Stimulated activated CD8-positive, alpha-beta memory T cell treated with anti-CD3 and anti-CD28 coated beads, Interleukin-2, amount 100 ng/mL, for 1 hour (primary cell): ENCODE measurements around the gene RIN3.
"Not testable (repeated sequence)": the region's sequence is repeated elsewhere in the genome, so short reads cannot be mapped to it uniquely, and the experiment has no call there.

Experiments
- DNase-seq, 2 donors: peaks; one replicate each; pipeline ENCODE4 v3.0.0-alpha.2; 2020; ENCODE audit warnings: low read depth in 2 of 2

Gene RIN3

GRCh38 chr14:92627707-92628215 is 114.2 kb downstream of the RIN3 start:
- DNase-seq = no peak

- DNase-seq = no peak
These were observed 115.1 kb downstream of the RIN3 start for GRCh38 chr14:92628636-92629035.

GRCh38 chr14:92630367-92630766 is 116.8 kb downstream of the RIN3 start:
- no peak for DNase-seq

DNA sequence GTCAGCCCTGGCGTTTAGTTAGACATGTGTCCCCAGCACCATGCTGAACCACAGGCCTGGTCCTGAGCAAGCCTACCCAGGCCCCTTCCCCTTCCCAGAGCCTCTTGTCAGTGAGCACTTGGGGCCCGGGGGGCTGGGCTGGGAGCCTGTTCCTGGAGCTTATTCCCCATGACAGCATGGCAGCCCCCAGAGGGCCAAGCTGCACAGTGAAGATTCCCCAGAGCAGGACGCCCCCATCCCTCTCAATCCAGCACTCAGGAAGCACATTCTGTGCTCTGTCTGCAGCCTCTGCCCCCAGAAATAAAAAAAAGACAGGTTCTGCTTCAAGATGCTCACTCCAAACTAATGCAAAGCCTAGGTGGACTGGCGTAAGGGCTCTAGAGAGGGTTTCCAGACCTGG is 117.5 kb downstream of the RIN3 start:
- DNase-seq = no peak

DNA sequence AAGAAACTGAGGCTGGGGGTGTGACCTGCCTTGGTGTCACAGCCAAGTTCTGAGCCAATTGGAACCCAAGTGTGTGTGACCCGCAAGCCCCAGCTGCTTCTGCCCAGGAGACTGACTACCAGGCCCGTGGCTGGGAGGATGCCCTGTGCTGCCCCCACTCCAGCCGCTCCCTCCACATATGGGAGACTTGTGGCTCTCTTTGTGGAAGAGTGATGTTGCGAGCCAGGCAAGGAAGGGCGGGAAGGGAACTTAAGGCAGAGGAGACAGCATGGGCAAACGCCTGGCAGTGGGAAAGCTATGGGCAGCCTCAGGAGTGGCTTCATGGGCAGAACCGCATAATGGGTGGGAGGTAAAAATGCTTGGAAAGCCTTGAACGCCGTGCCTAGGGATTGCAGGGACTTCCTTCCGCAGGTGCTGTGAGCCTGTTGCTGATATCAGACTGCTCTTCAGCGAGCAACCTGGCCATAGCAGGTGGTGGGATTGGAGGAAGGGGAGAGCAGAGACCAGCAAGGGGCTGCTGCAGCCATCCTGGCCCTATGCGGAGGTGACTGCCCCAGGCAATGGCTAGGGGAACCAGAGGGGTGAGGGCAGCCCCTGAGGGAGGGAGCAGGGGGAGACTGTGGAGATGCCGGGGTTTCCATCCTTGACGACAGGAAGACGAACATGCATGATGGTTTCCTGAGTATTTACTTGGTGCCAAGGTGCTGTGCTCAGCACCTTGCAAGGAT is 119.1 kb downstream of the RIN3 start:
- no peak for DNase-seq

- DNase-seq = no peak
These were observed 119.7 kb downstream of the RIN3 start for GRCh38 chr14:92633274-92633616.

- no peak for DNase-seq
These were observed 120.1 kb downstream of the RIN3 start for GRCh38 chr14:92633724-92634123.

- no peak for DNase-seq
These were observed 121.5 kb downstream of the RIN3 start for GRCh38 chr14:92635031-92635430.

DNA sequence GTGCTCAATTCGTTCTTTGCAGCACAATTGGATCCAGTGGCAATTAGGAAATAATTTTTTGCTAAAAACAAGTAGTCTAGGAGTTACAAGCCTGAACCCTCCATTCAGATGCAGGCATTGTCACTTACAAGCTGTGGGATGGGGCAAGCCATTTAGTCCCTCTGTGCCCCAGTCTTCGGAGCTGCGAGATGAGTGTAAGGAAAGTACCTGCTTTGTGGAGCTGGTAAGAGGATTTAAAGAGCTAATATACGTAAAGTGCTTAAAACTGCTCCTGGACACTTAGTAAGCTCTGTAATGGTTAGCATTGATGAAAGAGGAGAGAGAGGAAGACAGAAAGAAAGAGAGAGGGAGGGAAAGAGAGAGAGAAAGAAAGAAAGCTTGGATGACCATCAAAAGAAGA is 122.3 kb downstream of the RIN3 start:
- DNase-seq = no peak

DNA sequence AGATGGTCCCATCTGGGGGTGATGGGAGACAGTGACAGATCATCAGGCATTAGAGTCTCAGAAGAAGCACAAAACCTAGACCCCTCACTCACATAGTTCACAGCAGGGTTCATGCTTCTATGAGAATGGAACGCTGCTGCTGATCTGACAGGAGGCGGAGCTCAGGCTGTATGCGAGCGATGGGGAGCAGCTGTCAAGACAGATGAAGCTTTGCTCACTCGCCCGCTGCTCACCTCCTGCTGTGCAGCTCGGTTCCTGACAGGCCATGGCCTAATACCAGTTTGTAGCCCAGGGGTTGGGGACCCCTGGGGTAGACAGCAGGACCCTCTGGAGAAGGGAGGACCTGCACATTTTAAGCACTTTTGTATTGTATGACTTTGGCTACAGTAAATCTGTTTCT is 123.6 kb downstream of the RIN3 start:
- no peak for DNase-seq

DNA sequence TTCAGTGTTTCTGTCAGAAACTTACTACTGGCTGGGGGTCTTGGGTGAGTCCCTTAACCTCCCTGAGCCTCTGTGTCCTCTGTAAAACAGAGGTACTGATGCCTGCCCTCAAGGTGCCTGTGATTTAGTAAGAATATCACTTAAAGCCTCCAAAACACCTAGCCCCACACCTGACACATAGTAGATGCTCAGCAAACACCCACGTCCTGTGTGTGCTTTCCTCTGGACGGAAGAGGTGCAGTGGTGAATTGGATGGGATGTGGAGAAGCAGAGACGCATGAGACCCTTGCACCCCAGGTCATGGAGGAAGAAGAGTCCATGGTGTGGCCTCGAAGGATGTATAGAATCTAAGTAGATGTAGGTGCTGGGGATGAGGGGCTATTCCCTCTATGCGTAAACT is 124.3 kb downstream of the RIN3 start:
- DNase-seq = no peak

GRCh38 chr14:92638266-92638665 is 124.7 kb downstream of the RIN3 start:
- DNase-seq = no peak

GRCh38 chr14:92638904-92639303 is 125.3 kb downstream of the RIN3 start:
- DNase-seq = no peak

DNA sequence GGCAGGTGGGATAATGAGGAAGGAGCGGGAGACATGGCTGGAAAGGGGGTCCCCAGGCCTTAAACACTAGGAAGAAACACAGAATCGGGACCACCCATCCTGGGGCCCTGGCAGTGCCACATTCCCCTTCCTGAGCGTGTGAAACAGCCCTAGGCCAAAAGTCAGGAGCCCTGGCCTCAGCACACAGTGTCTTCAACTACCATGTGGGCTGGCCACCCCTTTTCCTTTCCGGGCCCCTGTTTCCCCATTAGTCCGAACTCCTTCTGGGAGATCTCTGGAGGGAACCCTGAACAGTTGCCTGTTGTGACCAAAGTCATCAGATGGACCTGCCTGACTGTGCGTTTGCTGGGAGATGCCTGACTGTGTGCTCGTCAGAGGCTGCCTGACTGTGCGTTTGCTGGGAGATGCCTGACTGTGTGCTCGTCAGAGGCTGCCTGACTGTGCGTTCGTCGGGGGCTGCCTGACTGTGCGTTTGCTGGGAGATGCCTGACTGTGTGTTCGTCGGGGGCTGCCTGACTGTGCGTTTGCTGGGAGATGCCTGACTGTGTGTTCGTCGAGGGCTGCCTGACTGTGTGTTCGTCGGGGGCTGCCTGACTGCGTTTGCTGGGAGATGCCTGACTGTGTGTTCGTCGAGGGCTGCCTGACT is 126.0 kb downstream of the RIN3 start:
- not testable (repeated sequence) for DNase-seq

GRCh38 chr14:92641306-92641705 is 127.7 kb downstream of the RIN3 start:
- DNase-seq = no peak

- DNase-seq = no peak
These were observed 130.8 kb downstream of the RIN3 start for GRCh38 chr14:92644171-92644969.

- DNase-seq = no peak
These were observed 131.5 kb downstream of the RIN3 start for GRCh38 chr14:92644970-92645515.

- DNase-seq = no peak
These were observed 132.4 kb downstream of the RIN3 start for GRCh38 chr14:92645841-92646478.

- no peak for DNase-seq
These were observed 133.6 kb downstream of the RIN3 start for GRCh38 chr14:92646952-92647796.

- no peak for DNase-seq
These were observed 134.3 kb downstream of the RIN3 start for GRCh38 chr14:92647797-92648279.

- no peak for DNase-seq
These were observed 135.5 kb downstream of the RIN3 start for GRCh38 chr14:92649066-92649465.
